HUDEP-2 (cell line): ENCODE results near the gene TEX55.
A peak's percentile ranks its signal among the peaks of the same experiment; 100 is the strongest.
"Not testable (repeated sequence)": the region's sequence is repeated elsewhere in the genome, so short reads cannot be mapped to it uniquely, and the experiment has no call there.

Source experiments
- DNase-seq, 76 experiments: peaks; one replicate each; lab custom pipeline; 2025; ENCODE audit not compliant: unreplicated experiment in 76 of 76; lab: John Stamatoyannopoulos, UW

Gene TEX55

GRCh38 chr3:119145500-119146167 is at the start of gene TEX55:
Gene TEX55, plus strand, starts transcription at chr3:119146165. Its CDS starts 25 bp downstream, at chr3:119146190.
- DNase-seq, result peak in 5 of 76 experiments; percentile 3 to 19 (median 8)

GRCh38 chr3:119098003-119098402 is 48.0 kb upstream of the TEX55 start:
- DNase-seq, result no peak

- peak in 15 of 76 experiments; percentile 1 to 37 (median 9) for DNase-seq
Observed at GRCh38 chr3:119098619-119099222, 47.2 kb upstream of the TEX55 start.

GRCh38 chr3:119099785-119100184 is 46.2 kb upstream of the TEX55 start:
- DNase-seq, result no peak

- no peak for DNase-seq
Observed at GRCh38 chr3:119104031-119104430, 41.9 kb upstream of the TEX55 start.

GRCh38 chr3:119118330-119118729 is 27.6 kb upstream of the TEX55 start:
- not testable (repeated sequence) for DNase-seq

GRCh38 chr3:119120480-119120879 is 25.5 kb upstream of the TEX55 start:
- no peak for DNase-seq

GRCh38 chr3:119122350-119122749 is 23.6 kb upstream of the TEX55 start:
- DNase-seq, result no peak

GRCh38 chr3:119125342-119125741 is 20.6 kb upstream of the TEX55 start:
- no peak for DNase-seq

GRCh38 chr3:119125742-119126504 is 20.0 kb upstream of the TEX55 start:
- DNase-seq, result no peak

GRCh38 chr3:119130291-119130690 is 15.7 kb upstream of the TEX55 start:
- DNase-seq, result not testable (repeated sequence)

- DNase-seq, result not testable (repeated sequence)
Observed at GRCh38 chr3:119132291-119132690, 13.7 kb upstream of the TEX55 start.

- not testable (repeated sequence) for DNase-seq
Observed at GRCh38 chr3:119139360-119139759, 6.6 kb upstream of the TEX55 start.

GRCh38 chr3:119140466-119140865 is 5.5 kb upstream of the TEX55 start:
- DNase-seq, result no peak

- DNase-seq, result no peak
Observed at GRCh38 chr3:119145128-119145499, 851 bp upstream of the TEX55 start.

- no peak for DNase-seq
Observed at GRCh38 chr3:119146578-119147375, 812 bp downstream of the TEX55 start.

- DNase-seq, result no peak
Observed at GRCh38 chr3:119147494-119147893, 1.5 kb downstream of the TEX55 start.

- DNase-seq, result no peak
Observed at GRCh38 chr3:119148493-119149180, 2.7 kb downstream of the TEX55 start.

GRCh38 chr3:119149484-119149883 is 3.5 kb downstream of the TEX55 start:
- DNase-seq, result no peak

- DNase-seq, result no peak
Observed at GRCh38 chr3:119156868-119157267, 10.9 kb downstream of the TEX55 start.
